GM19025 (cell line): Measurements from ENCODE around the gene ADSS1.

Experiments used
- ATAC-seq: cut with Tn5 transposase; IDR thresholded peaks from one replicate; pipeline ENCODE4 v1.9.1; 2021; ENCODE audit warnings: mild to moderate bottlenecking, low read depth, moderate library complexity; ENCODE audit not compliant: unreplicated experiment

The ADSS1 gene

DNA sequence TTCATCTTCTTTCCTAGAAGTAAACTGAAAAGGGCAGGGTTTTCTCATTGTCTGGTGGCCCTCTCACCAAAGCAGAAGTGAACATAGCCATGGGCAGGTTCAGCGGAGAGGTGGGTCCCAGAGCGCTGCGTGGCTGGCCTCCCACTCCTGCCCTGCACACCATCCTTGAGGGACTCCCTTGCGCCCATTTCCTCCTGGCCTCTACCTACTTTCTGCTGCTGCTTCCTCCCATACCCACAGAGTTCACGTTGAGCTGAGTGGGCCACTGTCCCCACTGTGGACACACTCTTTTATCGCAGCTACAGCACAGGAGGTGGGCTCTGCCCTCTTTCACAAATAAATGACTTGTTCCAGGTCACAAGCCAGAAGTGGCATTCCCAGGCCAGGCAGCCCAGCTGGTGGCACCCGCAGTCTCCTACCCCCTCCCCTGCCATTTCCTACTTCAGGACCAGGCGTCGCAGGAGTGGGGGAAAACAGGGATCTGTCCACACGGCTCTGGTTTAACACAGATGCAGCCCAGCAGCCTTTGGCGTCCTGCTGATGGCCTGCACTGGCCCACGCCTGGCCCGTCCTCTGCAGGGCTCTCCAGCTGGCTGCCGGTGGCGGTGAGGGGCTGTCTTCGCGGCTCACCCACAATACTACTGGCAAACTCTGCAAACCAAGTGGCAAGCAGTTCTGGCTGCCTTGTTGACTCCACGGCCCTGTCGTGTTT, 33.8 kb downstream of the ADSS1 start:
- no peak for ATAC-seq

DNA sequence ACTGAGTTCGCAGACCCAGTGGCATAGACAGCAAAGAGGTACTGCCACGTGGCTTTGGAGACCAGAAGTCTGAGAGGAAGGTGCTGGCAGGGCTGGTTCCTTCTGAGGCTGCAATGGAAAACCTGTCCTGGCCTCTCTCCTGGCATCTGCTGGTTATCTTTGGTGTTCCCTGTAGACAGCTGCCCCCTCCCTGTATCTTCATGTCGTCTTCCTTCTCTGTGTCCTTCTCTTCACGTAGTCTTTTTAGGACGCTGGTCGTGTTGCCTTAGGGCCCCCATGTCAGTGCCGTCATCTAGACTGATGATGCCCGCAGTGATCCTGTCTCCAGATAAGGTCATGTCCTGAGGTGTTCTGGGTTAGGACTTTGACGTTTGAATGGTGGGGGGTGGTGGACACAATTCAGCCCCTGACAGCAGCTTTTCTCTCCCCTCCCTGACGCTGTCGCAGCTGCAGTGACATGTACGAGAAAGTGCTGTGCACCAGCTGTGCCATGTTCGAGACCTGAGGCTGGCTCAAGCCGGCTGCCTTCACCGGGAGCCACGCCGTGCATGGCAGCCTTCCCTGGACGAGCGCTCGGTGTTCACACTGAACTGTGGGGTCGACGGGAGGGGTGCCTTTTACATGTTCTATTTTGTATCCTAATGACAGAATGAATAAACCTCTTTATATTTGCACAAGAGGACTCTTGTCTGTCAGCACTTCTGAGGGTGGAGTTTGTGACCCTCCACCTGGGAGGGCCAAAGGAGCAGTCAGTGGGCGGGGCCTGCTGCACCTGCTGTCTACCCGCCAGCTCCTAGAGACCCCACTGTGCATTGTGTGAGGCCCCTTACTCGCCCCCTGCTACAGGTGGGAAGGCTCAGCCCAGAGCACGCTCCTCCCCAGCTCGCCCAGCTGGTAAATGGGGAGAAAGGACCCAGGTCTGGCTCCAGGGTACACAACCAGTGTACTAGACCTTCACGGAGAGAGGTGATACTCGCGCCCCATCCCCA, 35.2 kb downstream of the ADSS1 start:
- no peak for ATAC-seq

DNA sequence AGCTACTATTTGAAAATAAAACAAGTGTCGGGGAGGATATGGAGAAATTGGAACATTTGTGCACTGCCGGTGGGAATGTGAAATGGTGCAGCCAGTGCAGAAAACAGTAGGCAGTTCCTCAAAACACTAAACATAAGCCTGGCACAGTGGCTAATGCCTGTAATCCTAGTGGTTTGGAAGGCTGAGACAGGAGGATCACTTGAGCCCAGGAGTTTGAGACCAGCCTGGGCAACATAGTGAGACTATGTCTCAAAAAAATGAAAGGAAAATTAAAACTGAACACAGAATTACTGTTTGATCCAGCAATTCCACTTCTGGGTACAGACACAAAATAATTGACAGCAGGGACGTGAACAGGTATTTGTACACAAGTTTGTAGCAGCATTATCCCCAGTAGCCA, 41.5 kb downstream of the ADSS1 start:
- ATAC-seq = no peak

DNA sequence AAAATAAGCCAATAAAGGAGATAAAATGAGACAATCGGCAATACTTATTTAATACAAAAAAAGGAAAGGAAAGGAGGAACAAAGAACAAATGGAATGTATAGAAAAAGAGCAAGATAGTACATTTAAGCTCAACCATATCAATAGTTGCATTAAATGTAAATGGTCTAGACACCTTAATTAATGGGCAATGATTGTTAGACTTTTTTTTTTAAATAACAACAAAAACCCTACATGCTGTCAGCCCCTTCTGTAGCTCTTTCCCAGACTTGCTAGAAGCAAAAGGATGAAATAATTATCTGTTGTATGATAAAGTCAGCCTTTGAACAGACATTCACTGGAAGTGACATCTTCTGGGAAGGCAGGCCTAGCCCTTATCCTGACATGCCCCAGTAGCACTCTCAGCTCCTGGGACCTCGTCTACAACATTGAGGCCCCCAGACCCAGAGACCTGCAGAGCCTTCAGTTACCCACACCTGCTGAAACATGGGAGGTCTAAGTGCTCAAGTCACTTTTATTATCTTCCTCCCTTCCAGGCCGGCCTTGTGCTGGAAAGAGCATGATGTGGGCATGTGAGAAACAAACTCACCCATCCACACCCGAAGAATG, 42.3 kb downstream of the ADSS1 start:
- ATAC-seq = no peak

DNA sequence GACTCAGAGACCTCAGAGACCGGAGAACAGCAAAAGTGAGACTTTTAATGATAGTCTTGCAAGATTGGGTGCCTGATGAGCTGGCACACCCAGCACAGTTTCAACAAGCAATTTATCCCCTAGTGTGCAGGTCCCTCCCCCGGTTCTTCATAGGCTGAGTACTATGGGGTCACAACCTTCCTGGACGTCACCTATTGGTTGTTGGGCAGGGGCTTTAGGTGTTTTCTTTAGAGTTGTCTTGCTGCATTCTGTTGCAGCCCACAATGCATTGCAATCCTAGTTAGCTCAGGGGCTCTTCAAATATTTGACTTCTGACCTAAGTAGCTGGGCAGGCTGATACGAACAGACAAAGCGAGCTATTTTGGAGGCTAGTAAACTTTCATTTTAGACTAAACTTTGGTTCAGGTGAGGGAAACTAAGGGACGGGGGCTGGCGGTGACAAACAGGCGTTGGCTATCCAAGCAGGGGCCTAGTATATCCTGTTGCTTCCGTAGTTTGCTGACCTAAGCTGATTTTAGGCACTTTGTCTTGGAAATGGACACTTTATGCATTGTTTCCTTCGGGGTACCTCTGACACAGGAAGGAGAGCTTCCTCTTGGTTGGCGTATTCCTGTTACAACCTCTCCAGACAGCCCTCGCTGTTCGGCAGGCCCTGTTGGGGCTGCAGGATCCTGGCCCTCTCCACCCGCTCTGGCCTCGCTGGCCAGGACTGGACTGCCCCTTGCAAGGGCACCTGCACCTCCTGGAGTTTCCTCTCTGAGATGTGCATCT, 43.0 kb downstream of the ADSS1 start:
- no peak for ATAC-seq

DNA sequence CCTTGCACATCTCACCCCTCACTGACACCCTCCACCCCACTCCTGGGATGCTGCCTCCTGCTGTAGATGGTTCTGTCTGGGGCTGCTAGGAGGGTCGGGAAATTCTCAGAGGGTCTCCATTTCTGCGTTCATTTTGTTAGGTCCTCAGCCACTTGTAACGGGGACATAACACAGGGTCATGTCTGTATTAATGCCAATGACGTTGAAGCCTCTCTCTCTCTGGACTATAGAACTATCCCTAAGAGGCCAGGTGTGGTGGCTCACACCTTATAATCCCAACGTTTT, 43.5 kb downstream of the ADSS1 start:
- ATAC-seq = no peak

DNA sequence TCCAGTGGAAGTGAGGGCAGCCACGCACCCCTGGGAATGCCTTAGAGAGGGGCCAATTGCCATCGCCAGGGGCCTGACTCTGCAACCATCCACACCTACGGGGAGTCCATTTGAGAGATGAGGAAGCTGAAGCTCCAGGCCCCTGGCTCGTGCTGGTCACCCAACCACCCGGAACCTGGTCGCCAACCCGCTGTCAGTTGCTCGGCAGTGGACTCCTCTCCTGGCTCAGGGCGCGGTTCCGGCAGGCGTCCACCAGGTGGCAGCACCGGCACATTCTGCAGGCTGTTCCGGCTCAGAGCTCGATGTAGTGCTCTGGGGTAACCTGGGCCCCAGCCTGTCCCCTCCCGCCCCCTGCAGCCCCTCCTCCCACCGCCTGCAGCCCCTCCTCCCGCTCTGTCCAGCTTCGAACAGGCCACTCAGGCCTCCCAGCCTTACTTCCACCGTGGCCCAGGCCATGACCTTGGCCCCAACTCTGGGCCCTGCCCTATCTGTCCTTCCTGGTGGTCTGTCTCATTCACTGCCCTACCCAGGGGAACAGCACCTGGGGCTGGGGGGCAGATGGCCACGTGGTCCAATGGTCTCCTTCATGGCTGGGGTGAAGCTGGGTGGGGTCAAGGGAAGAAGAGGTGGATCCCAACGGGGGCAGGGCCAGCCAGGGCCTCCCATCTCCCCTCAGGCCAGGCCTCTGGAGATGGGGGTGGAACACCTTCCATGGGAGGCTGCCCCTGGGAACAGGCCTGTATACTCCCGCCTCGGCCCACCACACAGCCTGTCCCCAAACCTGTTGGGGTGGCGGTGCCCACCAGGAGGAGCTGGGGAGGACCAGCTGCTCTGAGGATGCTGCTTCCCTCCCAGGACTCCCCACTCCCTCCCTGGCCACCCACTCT, 44.7 kb downstream of the ADSS1 start:
- ATAC-seq = peak; percentile 55

DNA sequence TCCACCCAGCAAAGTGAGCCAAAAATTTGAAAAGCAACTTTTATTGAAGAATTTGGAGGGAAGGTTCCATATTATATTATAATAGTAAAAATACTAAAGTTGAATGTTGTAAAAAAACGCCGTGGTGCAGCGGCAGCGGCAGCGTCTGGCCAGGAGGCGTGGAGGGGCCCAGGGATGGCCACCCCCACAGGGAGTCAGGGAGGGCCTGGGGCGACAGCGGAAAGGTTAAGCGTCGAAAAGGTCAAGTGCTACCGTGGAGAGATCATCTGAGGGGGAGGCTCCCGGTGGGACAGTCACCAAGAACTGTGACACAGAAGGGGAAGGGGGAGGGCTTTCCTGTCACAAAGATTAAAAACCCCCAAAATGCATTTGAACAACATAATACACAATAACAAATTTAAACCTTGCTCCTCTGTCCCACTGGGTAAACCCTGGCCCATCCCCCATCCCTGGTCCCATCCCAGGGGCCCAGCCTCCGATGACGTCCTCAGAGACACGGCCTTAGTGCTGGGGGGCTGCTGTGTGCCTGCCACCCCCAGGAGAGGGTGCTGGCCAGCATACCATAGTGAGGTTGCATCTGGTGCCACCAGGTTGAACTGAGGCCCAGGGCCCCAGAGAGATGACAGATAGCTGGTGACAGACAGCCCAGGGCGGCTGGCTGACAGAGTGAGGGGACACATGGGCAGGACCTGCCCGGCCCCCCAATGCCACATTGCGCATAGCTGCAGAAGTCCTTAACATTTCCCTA, 45.5 kb downstream of the ADSS1 start:
- ATAC-seq = no peak

DNA sequence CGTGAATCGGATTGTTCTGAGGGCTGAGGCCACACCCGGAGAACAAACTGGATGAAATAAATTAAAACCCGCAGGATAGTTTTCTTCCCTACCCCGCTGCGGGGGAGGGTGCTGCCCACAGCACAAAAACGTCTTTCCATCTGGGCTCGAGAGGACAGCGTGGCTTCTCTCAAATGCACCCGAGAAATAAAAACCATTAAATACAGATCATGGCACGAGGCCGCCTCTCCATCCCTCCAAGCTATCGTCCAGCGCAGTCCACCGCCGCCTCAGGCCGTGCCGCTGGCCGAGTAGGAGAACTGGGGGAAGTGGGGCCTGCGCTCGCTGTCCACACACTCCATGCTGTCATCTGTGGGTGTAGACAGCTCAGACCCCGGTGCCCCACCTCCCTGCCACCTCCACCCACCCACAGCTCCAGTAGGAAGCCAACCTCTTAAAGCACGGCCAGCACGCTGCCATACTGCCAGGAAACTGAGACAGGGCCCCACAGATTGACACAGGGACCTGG, 46.1 kb downstream of the ADSS1 start:
- ATAC-seq = no peak

DNA sequence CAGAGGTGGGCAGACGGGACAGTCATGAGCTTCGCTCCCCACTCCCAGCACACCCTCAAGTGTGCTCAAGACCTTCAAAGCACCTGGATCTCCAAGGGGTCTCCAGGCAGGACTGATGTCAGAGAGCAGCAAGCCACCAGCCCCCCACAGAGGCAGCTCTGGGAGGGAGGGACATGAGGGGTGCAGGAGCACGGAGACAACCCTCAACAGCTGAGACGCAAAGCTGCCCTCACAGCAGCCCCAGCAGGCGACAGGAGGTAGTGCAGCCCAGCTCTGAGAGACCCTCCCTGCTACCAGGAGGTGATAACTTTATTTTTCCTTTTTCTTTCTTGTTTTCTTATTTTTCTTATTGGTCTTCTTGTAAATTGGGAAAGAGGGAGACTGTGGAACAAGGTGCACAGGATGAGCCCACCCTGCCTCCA, 46.8 kb downstream of the ADSS1 start:
- ATAC-seq = no peak

DNA sequence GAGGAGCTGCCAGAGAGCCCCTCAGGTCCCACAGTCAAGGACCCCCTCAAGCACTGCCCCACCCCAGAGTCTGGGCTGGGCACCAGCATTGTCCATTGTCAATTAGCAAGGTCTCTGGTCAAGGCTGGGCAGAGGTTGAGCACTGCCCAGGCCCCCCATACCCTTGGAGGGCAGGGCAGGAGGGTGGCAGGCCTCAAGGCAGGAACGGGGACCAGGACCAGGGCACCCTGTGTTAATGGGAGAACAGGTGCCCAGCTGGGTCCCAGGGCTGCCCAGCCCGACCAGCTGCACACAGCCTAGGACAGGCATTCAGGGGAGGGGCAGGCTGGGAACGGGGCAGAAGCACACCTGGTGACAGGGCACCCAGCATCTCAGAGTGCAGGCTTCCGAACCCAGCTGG, 47.3 kb downstream of the ADSS1 start:
- no peak for ATAC-seq

DNA sequence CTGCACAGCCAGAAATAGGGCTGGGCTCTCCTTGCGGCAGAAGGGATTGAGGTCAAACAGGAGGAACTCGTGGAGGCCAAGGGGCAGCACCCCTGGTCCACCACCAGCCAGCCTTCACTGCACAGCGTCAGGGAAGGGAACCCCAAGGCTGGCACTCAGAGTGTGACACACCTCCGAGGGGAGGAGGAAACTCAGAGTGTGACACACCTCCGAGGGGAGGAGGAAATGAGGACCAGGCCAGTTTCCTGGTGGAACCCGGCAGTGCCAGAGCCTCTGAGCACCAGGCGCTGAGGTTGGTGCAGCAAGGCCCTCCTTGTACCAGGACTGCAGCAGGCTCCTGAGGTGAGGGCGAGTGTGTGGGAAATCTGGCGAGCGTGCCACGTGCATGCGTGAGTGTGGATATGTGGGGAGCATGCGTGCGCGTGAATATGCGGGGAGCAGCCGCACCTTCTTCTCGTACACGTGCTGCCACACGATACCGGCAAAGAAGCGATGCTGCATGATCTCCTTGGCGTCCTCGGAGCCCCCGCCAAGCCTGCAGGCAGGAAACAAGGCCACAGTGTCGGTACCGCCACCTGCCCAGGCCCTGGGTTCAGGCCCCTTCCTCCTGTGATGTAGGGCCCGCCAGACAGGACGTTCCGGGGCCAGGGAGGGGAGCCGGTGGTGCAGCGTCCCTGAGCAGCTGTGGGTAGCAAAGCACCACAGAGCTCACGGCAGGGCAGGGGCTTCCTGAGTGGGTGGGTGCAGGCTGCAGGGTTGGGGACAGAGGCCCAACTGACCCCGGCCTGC, 48.1 kb downstream of the ADSS1 start:
- ATAC-seq = no peak

DNA sequence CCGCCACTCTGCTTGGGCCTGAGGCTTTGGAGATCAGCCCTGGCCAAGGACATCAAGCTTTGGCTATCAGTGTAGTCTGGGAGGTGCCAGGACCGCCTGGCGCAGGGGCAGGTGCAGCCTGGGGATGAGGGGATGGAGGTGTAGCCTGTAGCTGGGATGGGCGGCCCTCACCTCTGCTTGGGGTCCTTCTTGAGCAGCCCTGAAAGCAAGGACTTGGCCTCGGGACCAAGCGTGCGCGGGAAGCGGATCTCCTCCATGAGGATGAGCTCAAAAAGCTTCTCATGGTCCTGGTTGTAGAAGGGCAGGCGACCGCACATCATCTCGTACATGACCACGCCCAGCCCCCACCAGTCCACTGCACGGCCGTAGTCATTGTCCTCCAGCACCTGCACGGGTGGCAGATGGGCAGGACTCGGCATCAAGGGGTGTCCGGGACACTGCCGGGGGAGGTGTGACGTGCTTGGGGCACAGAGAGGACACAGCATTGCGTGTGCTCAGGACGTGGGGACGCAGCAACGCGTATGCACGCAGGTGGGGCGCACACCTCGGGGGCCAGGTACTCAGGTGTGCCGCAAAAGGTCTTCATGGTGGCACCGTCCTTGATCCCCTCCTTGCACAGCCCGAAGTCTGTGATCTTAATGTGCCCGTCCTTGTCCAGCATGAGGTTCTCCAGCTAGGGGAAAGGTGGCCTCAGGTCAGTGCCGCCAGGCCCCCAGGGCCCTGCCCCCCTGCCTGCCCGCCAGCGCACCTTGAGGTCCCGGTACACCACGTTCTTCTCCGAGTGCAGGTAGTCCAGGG, 48.9 kb downstream of the ADSS1 start:
- ATAC-seq = no peak

DNA sequence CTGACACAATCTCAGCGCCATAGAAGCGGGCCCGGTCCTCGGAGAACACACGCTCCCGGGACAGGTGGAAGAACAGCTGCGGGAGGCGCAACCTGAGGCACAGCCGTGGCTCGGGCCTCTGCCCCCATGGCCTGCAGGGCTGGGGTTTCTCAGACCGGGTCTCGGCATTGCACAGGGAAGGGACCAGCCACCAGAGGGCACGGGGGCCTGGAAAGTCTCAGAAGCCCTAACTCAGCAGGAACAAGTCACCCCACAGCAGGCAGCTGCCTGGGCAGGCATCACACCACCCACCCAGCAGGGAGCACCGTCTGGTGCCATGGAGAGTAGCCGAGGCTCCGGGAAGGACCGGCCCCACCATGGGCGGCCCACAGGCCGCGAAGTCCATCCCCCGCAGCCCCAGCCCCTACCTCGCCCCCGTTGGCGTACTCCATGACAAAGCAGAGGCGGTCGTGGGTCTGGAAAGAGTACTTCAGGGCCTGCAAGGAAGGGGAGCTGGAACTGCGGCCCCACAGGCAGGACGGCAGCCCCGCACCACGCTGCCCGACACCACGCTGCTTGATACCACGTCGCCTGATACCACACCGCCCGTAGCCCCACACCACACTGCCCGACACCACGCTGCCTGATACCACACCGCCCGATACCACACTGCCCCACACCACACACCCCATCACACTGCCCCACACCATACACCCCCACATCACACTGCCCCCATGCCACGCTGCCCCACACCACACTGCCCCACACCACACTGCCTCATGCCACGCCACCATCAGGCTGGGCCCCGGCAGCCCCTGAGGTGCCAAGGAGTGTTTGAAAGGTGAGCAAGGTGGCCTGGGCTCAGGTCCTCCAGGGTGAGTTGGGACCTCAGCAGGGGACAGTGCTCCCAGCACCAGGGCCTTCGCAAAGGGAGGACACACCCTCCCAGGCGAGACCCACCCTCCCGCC, 49.8 kb downstream of the ADSS1 start:
- ATAC-seq = no peak

DNA sequence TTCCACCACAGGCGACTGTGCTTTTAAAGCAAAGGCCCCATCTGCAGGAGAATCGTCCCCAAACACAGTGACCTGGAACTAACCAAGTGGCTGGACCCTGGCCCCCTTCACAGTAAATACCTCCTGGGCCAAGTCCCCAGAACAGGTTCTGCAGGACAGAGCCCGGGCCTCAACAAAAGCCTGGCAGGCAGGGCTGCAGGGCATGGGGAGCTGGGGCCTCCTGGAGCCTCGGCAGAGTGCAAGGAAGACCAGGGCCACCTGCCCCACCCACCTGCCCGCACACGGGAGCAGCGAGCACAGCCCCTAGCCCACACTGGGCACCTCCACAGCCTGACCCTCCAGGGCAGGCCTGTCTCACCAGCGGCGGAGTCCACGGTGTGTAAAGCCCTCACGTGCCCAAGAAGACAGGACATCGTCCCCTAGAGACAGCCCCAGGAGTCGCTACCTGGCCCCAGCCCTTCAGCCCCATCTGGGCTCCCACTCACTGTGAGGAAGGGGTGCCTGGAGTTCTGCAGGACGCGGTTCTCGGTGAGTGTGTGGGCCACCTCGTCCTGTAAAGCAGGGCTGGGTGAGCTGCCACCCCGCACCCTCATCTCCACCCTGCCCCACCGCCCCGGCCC, 50.5 kb downstream of the ADSS1 start:
- no peak for ATAC-seq

DNA sequence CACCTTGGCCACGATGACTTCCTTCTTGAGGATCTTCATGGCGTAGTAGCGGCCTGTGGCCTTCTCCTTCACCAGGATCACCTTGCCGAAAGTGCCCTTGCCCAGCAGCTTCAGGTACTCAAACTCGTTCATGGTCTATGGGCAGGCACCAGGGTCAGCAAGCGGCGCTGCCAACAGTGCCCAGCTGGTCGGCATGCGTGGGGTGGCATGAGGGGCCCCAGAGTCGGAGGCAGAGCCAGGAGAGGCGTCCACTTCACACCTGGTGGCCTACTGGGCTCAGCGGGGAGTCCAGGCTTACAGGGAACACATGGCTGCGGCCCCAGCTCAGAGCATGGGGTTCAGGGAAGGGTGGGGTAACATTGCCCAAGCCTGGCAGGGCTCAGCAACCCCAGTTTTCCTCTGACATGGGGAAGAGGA, 51.1 kb downstream of the ADSS1 start:
- no peak for ATAC-seq
